DND-41 (cell line): Measurements from ENCODE around the gene ZSCAN5A.

ENCODE experiments used
- EZH2 ChIP-seq: IDR thresholded peaks from 3 replicates; pipeline ENCODE4 v1.6.1; 2012; ENCODE audit warnings: borderline replicate concordance, low read depth, mild to moderate bottlenecking, moderate library complexity, low read length, inconsistent platforms; ENCODE audit not compliant: severe bottlenecking
- TF ChIP-seq, protein P1 (sequence below): IDR thresholded peaks from 2 replicates; pipeline ENCODE4 v1.5.1; 2012; ENCODE audit warnings: borderline replicate concordance, low read length, moderate library complexity, mild to moderate bottlenecking; ENCODE audit not compliant: poor library complexity, severe bottlenecking; ENCODE audit errors: extremely low read depth

- TF ChIP-seq, protein P1, sequence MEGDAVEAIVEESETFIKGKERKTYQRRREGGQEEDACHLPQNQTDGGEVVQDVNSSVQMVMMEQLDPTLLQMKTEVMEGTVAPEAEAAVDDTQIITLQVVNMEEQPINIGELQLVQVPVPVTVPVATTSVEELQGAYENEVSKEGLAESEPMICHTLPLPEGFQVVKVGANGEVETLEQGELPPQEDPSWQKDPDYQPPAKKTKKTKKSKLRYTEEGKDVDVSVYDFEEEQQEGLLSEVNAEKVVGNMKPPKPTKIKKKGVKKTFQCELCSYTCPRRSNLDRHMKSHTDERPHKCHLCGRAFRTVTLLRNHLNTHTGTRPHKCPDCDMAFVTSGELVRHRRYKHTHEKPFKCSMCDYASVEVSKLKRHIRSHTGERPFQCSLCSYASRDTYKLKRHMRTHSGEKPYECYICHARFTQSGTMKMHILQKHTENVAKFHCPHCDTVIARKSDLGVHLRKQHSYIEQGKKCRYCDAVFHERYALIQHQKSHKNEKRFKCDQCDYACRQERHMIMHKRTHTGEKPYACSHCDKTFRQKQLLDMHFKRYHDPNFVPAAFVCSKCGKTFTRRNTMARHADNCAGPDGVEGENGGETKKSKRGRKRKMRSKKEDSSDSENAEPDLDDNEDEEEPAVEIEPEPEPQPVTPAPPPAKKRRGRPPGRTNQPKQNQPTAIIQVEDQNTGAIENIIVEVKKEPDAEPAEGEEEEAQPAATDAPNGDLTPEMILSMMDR: no peak
- TF ChIP-seq EZH2: no peak
Measured at GRCh38 chr19:56191711-56192110, 122.9 kb downstream of the ZSCAN5A start.
